GM12864 (cell line): Measurements from ENCODE around the gene GFI1B.
"Not testable (repeated sequence)": the region's sequence is repeated elsewhere in the genome, so short reads cannot be mapped to it uniquely, and the experiment has no call there.

Experiments used
- DNase-seq: peaks from one replicate; pipeline ENCODE4 v3.0.0-alpha.2; 2011; ENCODE audit warnings: low read depth
- H3K4me3 ChIP-seq: 2 replicates; pipeline ENCODE4 v1.5.1; 2011; ENCODE audit warnings: mild to moderate bottlenecking, low read depth, low read length, control low read depth
- TF ChIP-seq, protein P1 (sequence below): IDR thresholded peaks from 2 replicates; pipeline ENCODE4 v1.5.1; 2011; ENCODE audit warnings: low read depth, mild to moderate bottlenecking, moderate library complexity, low read length, control low read depth, inconsistent platforms; ENCODE audit errors: missing control alignments

Gene GFI1B

DNA sequence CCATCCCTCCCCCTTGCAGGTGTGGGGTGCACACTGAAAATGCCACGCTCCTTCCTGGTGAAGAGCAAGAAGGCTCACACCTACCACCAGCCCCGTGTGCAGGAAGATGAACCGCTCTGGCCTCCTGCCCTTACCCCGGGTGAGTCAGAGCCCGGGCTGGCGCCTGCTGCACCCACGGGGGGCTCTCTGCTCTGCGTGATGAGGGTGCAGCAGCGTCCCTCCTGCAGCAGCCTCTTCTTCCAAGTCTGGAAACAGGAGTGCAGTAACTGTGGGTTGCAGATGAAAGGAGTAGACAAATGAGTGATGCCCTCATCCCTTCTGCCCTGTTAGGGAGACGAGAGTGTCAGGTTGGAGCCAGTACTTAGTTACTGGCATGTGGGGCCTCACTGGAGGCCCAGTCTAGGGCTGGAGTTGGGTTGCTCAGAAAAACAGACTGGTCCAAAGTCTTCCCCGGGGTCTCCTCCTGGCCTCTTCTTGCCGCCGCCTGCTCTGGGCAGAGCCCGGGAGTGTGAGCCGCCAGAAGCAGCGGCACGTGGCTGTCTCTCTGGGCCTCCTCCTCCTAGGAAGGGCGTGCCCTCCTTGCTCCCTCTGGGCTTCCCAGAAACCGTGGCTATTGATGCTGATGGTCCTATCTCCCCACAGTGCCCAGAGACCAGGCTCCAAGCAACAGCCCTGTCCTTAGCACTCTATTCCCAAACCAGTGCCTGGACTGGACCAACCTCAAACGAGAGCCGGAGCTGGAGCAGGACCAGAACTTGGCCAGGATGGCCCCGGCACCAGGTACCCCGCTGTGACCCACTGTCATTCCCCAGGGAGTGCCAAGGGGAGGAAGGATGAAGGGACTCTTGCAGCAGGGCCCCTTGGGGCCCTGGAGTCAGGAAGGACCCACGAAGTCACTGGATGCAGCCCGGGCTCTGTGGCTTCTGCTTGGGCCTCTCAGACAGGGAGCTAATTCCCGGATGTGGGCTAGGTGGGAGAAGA lies 8.4 kb downstream of the GFI1B start:
- TF ChIP-seq, protein P1, sequence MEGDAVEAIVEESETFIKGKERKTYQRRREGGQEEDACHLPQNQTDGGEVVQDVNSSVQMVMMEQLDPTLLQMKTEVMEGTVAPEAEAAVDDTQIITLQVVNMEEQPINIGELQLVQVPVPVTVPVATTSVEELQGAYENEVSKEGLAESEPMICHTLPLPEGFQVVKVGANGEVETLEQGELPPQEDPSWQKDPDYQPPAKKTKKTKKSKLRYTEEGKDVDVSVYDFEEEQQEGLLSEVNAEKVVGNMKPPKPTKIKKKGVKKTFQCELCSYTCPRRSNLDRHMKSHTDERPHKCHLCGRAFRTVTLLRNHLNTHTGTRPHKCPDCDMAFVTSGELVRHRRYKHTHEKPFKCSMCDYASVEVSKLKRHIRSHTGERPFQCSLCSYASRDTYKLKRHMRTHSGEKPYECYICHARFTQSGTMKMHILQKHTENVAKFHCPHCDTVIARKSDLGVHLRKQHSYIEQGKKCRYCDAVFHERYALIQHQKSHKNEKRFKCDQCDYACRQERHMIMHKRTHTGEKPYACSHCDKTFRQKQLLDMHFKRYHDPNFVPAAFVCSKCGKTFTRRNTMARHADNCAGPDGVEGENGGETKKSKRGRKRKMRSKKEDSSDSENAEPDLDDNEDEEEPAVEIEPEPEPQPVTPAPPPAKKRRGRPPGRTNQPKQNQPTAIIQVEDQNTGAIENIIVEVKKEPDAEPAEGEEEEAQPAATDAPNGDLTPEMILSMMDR: no peak
- no peak overlapping the region for H3K4me3 ChIP-seq
- DNase-seq: no peak

DNA sequence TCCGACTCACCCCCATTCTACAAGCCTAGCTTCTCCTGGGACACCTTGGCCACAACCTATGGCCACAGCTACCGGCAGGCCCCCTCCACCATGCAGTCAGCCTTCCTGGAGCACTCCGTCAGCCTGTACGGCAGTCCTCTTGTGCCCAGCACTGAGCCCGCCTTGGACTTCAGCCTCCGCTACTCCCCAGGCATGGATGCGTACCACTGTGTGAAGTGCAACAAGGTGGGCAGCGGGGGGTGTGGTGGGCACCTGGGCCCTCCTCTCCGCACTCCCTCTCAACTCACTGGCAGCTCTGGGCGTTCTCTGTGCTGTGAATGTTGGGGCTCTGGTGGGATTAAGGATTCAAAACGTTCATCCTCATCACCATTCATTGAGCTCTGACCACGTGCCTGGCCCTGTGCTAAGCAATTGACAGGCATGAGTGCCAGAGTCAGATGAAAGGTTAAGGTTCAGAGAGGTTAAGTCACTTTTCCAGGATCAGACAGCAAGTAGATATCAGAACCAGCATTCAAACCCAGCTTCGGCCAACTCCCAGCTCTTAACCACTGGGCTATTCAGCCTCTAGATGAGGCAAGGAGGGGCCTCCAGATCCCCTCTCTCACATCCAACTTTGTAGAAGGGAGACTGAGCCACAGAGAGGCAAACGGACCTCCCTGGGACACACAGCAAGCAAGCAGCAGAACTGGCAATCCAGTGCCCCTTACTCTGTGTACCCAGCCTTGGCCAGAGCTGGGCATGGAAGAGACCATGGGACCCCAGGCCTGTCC lies 9.9 kb downstream of the GFI1B start:
- no peak for DNase-seq
- TF ChIP-seq, protein P1: no peak
- H3K4me3 ChIP-seq: no peak overlapping the region

DNA sequence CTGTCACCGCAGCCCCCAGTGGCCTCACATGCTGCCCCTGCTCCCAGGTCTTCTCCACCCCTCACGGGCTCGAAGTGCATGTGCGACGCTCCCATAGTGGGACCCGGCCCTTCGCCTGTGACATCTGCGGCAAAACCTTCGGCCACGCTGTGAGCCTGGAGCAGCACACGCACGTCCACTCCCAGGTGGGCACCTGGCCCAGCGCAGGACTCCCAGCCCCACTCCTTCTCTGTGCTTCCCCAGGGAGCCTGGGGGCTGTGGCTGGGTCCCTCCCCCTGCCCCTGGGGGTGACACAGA lies 10.5 kb downstream of the GFI1B start:
- DNase-seq: no peak
- no peak overlapping the region for H3K4me3 ChIP-seq
- TF ChIP-seq, protein P1: no peak

DNA sequence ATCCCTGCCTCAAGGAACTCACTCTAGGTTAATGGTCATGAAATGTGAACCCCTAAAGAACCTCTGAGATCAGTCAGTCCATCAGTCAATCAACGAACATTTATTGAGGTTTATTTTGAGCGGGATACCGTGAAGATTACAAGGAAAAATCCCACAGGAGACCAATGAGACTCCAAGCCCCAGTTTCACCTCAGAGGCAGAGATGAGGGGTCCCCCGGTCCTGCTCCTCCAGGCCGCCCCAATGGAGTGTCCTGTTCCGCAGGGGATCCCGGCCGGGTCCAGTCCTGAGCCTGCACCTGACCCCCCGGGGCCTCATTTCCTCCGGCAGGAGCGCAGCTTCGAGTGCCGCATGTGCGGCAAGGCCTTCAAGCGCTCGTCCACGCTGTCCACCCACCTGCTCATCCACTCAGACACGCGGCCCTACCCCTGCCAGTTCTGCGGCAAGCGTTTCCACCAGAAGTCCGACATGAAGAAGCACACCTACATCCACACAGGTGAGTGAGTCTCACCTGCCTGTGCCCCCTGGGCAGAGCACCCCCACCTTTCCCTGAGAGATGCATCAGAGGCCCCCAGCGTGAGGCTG lies 11.0 kb downstream of the GFI1B start:
- no peak for DNase-seq

DNA sequence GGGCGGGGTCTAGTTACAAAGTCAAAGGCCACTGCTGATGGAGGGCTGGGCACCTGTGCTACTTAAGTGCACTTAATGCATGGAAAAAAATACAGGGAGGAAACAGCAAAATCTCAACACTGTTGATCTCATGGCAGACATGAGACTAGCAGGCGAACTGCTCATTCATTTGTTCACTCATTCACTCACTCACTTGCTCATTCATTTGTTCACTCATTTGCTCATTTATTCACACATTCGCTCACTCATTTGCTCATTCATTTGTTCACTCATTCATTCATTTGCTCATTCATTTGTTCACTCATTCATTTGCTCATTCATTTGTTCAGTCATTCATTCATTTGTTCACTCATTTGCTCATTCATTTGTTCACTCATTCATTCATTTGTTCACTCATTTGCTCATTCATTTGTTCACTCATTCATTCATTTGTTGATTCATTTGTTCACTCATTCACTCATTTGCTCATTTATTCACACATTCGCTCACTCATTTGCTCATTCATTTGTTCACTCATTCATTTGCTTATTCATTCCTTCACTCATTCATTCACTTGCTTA lies 11.6 kb downstream of the GFI1B start:
- not testable (repeated sequence) for DNase-seq, H3K4me3 ChIP-seq

More for the DNA sequence above, 11.0 kb downstream of the GFI1B start:
- TF ChIP-seq, protein P1: no peak
- no peak overlapping the region for H3K4me3 ChIP-seq

DNA sequence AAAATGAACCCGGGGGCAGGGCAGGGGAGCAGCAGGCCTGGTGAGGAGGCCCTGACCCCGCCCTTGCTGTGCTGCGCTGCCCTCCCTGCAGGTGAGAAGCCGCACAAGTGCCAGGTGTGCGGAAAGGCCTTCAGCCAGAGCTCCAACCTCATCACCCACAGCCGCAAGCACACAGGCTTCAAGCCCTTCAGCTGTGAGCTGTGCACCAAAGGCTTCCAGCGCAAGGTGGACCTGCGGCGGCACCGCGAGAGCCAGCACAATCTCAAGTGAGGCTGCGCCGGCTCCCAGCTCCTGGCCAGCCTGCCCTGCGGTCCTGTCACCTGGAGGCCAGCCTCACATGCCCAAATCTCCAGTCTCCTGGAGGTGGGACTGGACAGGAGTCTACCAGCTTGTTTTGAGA lies 12.3 kb downstream of the GFI1B start:
- TF ChIP-seq, protein P1: no peak
- H3K4me3 ChIP-seq: no peak overlapping the region
- DNase-seq: no peak
